ENCODE results near the gene ATRN.

ATRN gene

GRCh38 chr20:3674995-3675900 lies 204.4 kb downstream of the ATRN start:
- DNase-seq (ENCODE audit: low spot score): no peak

GRCh38 chr20:3677733-3678132 lies 206.9 kb downstream of the ATRN start:
- DNase-seq (ENCODE audit: low spot score): no peak

GRCh38 chr20:3678198-3678597 lies 207.4 kb downstream of the ATRN start:
- no peak for DNase-seq (ENCODE audit: low spot score)

- DNase-seq (ENCODE audit: low spot score): no peak
These were observed 208.3 kb downstream of the ATRN start for GRCh38 chr20:3678856-3679720.

- no peak for DNase-seq (ENCODE audit: low spot score)
These were observed 209.2 kb downstream of the ATRN start for GRCh38 chr20:3679749-3680700.

GRCh38 chr20:3680701-3681351 lies 210.0 kb downstream of the ATRN start:
- no peak for DNase-seq (ENCODE audit: low spot score)

GRCh38 chr20:3681352-3681930 lies 210.6 kb downstream of the ATRN start:
- DNase-seq (ENCODE audit: low spot score): no peak

- DNase-seq (ENCODE audit: low spot score): no peak
These were observed 211.3 kb downstream of the ATRN start, which contains the start of gene ADAM33 for GRCh38 chr20:3681931-3682781. Gene ADAM33 (minus strand): TSS chr20:3682010. CDS start chr20:3682004, 6 bp downstream.

GRCh38 chr20:3685341-3685740 lies 214.5 kb downstream of the ATRN start:
- no peak for DNase-seq (ENCODE audit: low spot score)

GRCh38 chr20:3686421-3686820 lies 215.6 kb downstream of the ATRN start:
- no peak for DNase-seq (ENCODE audit: low spot score)

- no peak for DNase-seq (ENCODE audit: low spot score)
These were observed 216.1 kb downstream of the ATRN start for GRCh38 chr20:3686867-3687321.

- DNase-seq (ENCODE audit: low spot score): no peak
These were observed 216.8 kb downstream of the ATRN start for GRCh38 chr20:3687655-3688054.

- DNase-seq (ENCODE audit: low spot score): no peak
These were observed 219.2 kb downstream of the ATRN start for GRCh38 chr20:3689978-3690377.

- no peak for DNase-seq (ENCODE audit: low spot score)
These were observed 219.6 kb downstream of the ATRN start for GRCh38 chr20:3690413-3690812.

- DNase-seq (ENCODE audit: low spot score): no peak
These were observed 220.5 kb downstream of the ATRN start for GRCh38 chr20:3691306-3691705.

- no peak for DNase-seq (ENCODE audit: low spot score)
These were observed 221.1 kb downstream of the ATRN start for GRCh38 chr20:3691897-3692296.

- DNase-seq (ENCODE audit: low spot score): no peak
These were observed 222.0 kb downstream of the ATRN start for GRCh38 chr20:3692706-3693294.

GRCh38 chr20:3693376-3693775 lies 222.6 kb downstream of the ATRN start:
- DNase-seq (ENCODE audit: low spot score): no peak

- DNase-seq (ENCODE audit: low spot score): no peak
These were observed 224.0 kb downstream of the ATRN start for GRCh38 chr20:3694864-3695263.

All from kidney capillary endothelial cell (primary cell).